HG03175 (cell line): ENCODE results near the gene ARNT2.

ENCODE experiments used
- ATAC-seq: cut with Tn5 transposase; IDR thresholded peaks from one replicate; pipeline ENCODE4 v1.9.1; 2021; ENCODE audit warnings: mild to moderate bottlenecking, moderate library complexity; ENCODE audit not compliant: unreplicated experiment

The ARNT2 gene

GRCh38 chr15:80462836-80463512, 58.8 kb downstream of the ARNT2 start:
- no peak for ATAC-seq

GRCh38 chr15:80464951-80465625, 60.9 kb downstream of the ARNT2 start:
- no peak for ATAC-seq

- ATAC-seq, result no peak
Measured at GRCh38 chr15:80465626-80466005, 61.4 kb downstream of the ARNT2 start.

GRCh38 chr15:80466543-80466942, 62.4 kb downstream of the ARNT2 start:
- no peak for ATAC-seq

GRCh38 chr15:80467311-80467714, 63.1 kb downstream of the ARNT2 start:
- no peak for ATAC-seq

GRCh38 chr15:80468796-80469195, 64.6 kb downstream of the ARNT2 start:
- ATAC-seq, result no peak

GRCh38 chr15:80471881-80472280, 67.7 kb downstream of the ARNT2 start:
- no peak for ATAC-seq

- ATAC-seq, result no peak
Measured at GRCh38 chr15:80473286-80474223, 69.4 kb downstream of the ARNT2 start.

GRCh38 chr15:80474224-80475215, 70.3 kb downstream of the ARNT2 start:
- ATAC-seq, result no peak

GRCh38 chr15:80475572-80475971, 71.4 kb downstream of the ARNT2 start:
- ATAC-seq, result no peak

- no peak for ATAC-seq
Measured at GRCh38 chr15:80476036-80476435, 71.9 kb downstream of the ARNT2 start.

- ATAC-seq, result no peak
Measured at GRCh38 chr15:80478075-80478474, 73.9 kb downstream of the ARNT2 start.

GRCh38 chr15:80479191-80479590, 75.0 kb downstream of the ARNT2 start:
- no peak for ATAC-seq

- ATAC-seq, result no peak
Measured at GRCh38 chr15:80480171-80480811, 76.1 kb downstream of the ARNT2 start.

GRCh38 chr15:80480909-80481308, 76.7 kb downstream of the ARNT2 start:
- no peak for ATAC-seq

- ATAC-seq, result no peak
Measured at GRCh38 chr15:80482696-80483095, 78.5 kb downstream of the ARNT2 start.

- no peak for ATAC-seq
Measured at GRCh38 chr15:80483725-80484161, 79.6 kb downstream of the ARNT2 start.

- ATAC-seq, result no peak
Measured at GRCh38 chr15:80484333-80484864, 80.2 kb downstream of the ARNT2 start.

- ATAC-seq, result no peak
Measured at GRCh38 chr15:80485370-80486164, 81.4 kb downstream of the ARNT2 start.
